GM12878 (cell line): ENCODE measurements around the gene FBXW9. TPM values are rescaled to one million over a fixed set of nuclear protein-coding genes. Genes with fewer than 3 reads are reported as not detected.

Source experiments
- ATAC-seq: fragments of 200-7000 bp; cut with Tn5 transposase; 3 replicates; pipeline ENCODE4 v1.9.1; 2020; ENCODE audit warnings: mild to moderate bottlenecking, moderate library complexity
- BruUV-seq: library from RNA; stranded (reverse); fragments of 400-500 nt; replicated peaks from 2 replicates; lab custom pipeline; 2021; lab: Mats Ljungman, UMichigan
- CTCF ChIA-PET: fragments of 300-600 bp; sonication (Branson Sonifier 250); formaldehyde crosslinking; extraction: SDS; loops from one replicate; lab custom pipeline; 2021; ENCODE audit warnings: inconsistent platforms; lab: Yijun Ruan, JAX
- POLR2A ChIA-PET: fragments of 350-600 bp; formaldehyde crosslinking; extraction: SDS; loops from one replicate; lab custom pipeline; 2021; ENCODE audit warnings: inconsistent platforms; lab: Charles Lee
- RAD21 ChIA-PET: fragments of 300-600 bp; sonication (Branson Sonifier 250); formaldehyde crosslinking; loops from one replicate; lab custom pipeline; 2023; ENCODE audit warnings: antibody characterized with exemption; ENCODE audit not compliant: unreplicated experiment; lab: Charles Lee
- SMC1A ChIA-PET: fragments of 300-600 bp; sonication (Branson Sonifier 250); formaldehyde crosslinking; loops from one replicate; lab custom pipeline; 2023; ENCODE audit not compliant: unreplicated experiment, uncharacterized antibody; lab: Charles Lee
- DNase-seq: peaks from one replicate; pipeline ENCODE4 v3.0.0-alpha.2; 2011; ENCODE audit warnings: low read depth, low spot score
- FAIRE-seq: peaks from 3 replicates; lab custom pipeline; 2011; peaks lifted over from hg19 to GRCh38; lab: Jason Lieb, UNC
- H2AFZ ChIP-seq: 2 replicates; pipeline ENCODE4 v1.6.0; 2011; ENCODE audit warnings: low read depth, low read length, control low read depth; ENCODE audit not compliant: control insufficient read depth
- H3K27ac ChIP-seq: 2 replicates; pipeline ENCODE4 v1.5.1; 2011; ENCODE audit warnings: control low read depth; ENCODE audit not compliant: control insufficient read depth, insufficient read depth
- H3K27me3 ChIP-seq, 2 experiments: replicated peaks in 1 of 2; 2 replicates each; pipeline versions ENCODE4 v1.6.0 to v1.6.1; 2011; ENCODE audit warnings: low read length in 1 of 2; ENCODE audit not compliant: control insufficient read depth in 2 of 2, insufficient read depth in 2 of 2
- H3K36me3 ChIP-seq, 2 experiments: 2 replicates each; pipeline ENCODE4 v1.5.1; 2011; ENCODE audit warnings: low read length in 1 of 2; ENCODE audit not compliant: control insufficient read depth in 2 of 2, insufficient read depth in 2 of 2
- H3K4me1 ChIP-seq: 2 replicates; pipeline ENCODE4 v1.6.1; 2011; ENCODE audit warnings: mild to moderate bottlenecking, low read length, moderate library complexity, mixed read lengths; ENCODE audit not compliant: control insufficient read depth, insufficient read depth
- H3K4me2 ChIP-seq: 2 replicates; pipeline ENCODE4 v1.6.0; 2011; ENCODE audit warnings: control low read depth; ENCODE audit not compliant: control insufficient read depth, insufficient read depth
- H3K4me3 ChIP-seq: fragments of 200-600 bp; sonication (generic); 2 replicates; pipeline ENCODE4 v1.5.1; 2016
- H3K79me2 ChIP-seq: 2 replicates; pipeline ENCODE4 v1.6.0; 2011; ENCODE audit warnings: low read length; ENCODE audit not compliant: control insufficient read depth, insufficient read depth
- H3K9ac ChIP-seq: 2 replicates; pipeline ENCODE4 v1.8.0; 2011; ENCODE audit warnings: low read length, control low read depth, mixed read lengths; ENCODE audit not compliant: control insufficient read depth, insufficient read depth
- H3K9me3 ChIP-seq: replicated peaks from 3 replicates; pipeline ENCODE4 v1.5.1; 2011; ENCODE audit warnings: mild to moderate bottlenecking, low read length; ENCODE audit not compliant: control insufficient read depth, insufficient read depth
- H4K20me1 ChIP-seq: 2 replicates; pipeline ENCODE4 v1.6.0; 2011; ENCODE audit not compliant: control insufficient read depth, insufficient read depth
- HDGF ChIP-seq: fragments of 450-650 bp; IDR thresholded peaks from 2 replicates; pipeline ENCODE4 v1.6.1; 2016; ENCODE audit warnings: antibody characterized with exemption
- MYC ChIP-seq: IDR thresholded peaks from 2 replicates; pipeline ENCODE4 v1.6.1; 2011; ENCODE audit warnings: mild to moderate bottlenecking, low read length, moderate library complexity, inconsistent platforms; ENCODE audit not compliant: insufficient read depth, insufficient replicate concordance, insufficient read length, severe bottlenecking
- RFX5 ChIP-seq: IDR thresholded peaks from 2 replicates; pipeline ENCODE4 v1.6.1; 2011; ENCODE audit warnings: low read depth, low read length, improper control_type of control experiment
- SMAD5 ChIP-seq: IDR thresholded peaks from 2 replicates; pipeline ENCODE4 v1.6.1; 2016; ENCODE audit warnings: antibody characterized with exemption, low read depth
- TARDBP ChIP-seq: IDR thresholded peaks from 2 replicates; pipeline ENCODE4 v1.6.1; 2016; ENCODE audit warnings: borderline replicate concordance
- YBX1 ChIP-seq: fragments of 450-650 bp; IDR thresholded peaks from 2 replicates; pipeline ENCODE4 v1.6.1; 2016; ENCODE audit warnings: antibody characterized with exemption
- ZNF384 ChIP-seq: IDR thresholded peaks from 2 replicates; pipeline ENCODE4 v1.6.1; 2012; ENCODE audit warnings: low read depth, mild to moderate bottlenecking, low read length, improper control_type of control experiment, borderline replicate concordance
- WGBS: methylation state at CpG from one replicate; pipeline ENCODE4 v1.1.6; 2016; ENCODE audit warnings: low lambda C conversion rate; ENCODE audit not compliant: insufficient replicate concordance, insufficient coverage; ENCODE audit errors: missing lambda C conversion rate; 5-methylcytosine and 5-hydroxymethylcytosine counted together
- in situ Hi-C: fragments of 300-500 bp; cut with MboI; formaldehyde crosslinking; loops from 9 replicates; pipeline ENCODE4 v1.14.3; 2018; ENCODE audit warnings: mixed read lengths
- intact Hi-C: fragments of 100-400 bp; cut with micrococcal nuclease; formaldehyde crosslinking; loops from one replicate; pipeline ENCODE4 v1.14.2; 2022; ENCODE audit not compliant: unreplicated experiment
- polyA plus RNA-seq, 11 experiments: library from polyadenylated mRNA; depleted of rRNA in 4 of 11; unstranded in 6 of 11; stranded (reverse) in 5 of 11; fragments of >200 nt; fragmentation: Nextera tagmentation in 4 of 11; fragmentation: Illumina TruSeq in 1 of 11; extraction: Ambion mirVana in 4 of 11; extraction: Trizol in 1 of 11; gene quantifications; 1 replicate in 1 of 11; 2 replicates in 10 of 11; pipeline versions ENCODE4 v1.2.1 to v1.2.3, GENCODE V29; 2011 to 2016; ENCODE audit warnings: inconsistent platforms in 2 of 11, missing spikeins in 2 of 11, low read depth in 1 of 11
- total RNA-seq, 4 experiments: library from RNA; depleted of rRNA in 3 of 4; stranded (reverse); fragments of >200 nt in 3 of 4; fragmentation: Illumina TruSeq in 1 of 4; extraction: Trizol in 1 of 4; gene quantifications; 2 replicates each; pipeline versions ENCODE4 v1.2.1 to v1.2.3, GENCODE V29; 2013 to 2021
- TF ChIP-seq, protein P1 (sequence below): fragments of 450-650 bp; IDR thresholded peaks from 2 replicates; pipeline ENCODE4 v1.6.1; 2017; ENCODE audit warnings: borderline replicate concordance
- TF ChIP-seq, protein P2 (sequence below): IDR thresholded peaks from 2 replicates; pipeline ENCODE4 v1.6.1; 2012; ENCODE audit warnings: low read length, inconsistent platforms
- TF ChIP-seq, protein P3 (sequence below): IDR thresholded peaks from 2 replicates; pipeline ENCODE4 v1.6.1; 2012; ENCODE audit warnings: low read depth, low read length, improper control_type of control experiment

The FBXW9 gene
- total and polyA plus RNA-seq, 10 of the 15 experiments (the other 5 are each of a cell fraction or from before 2014, with no cell fraction given), result 0.21 to 14.8 (median 7.3) TPM

DNA sequence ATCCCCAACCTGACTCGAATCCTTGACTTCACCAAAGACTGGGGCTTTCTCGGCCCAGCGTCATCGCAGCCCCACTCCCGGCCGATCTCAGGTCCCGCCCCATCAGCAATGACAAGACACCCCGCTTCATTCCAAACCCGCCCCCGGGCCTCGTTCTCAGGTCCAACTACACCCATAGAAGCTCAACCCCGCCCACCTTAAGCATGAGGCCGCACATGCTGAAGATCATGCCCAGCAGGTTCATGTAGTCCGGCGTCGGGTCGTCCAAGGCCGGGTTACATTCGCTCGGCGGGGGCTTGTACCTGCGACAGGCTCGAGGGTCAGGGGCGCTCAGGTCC is 27.5 kb downstream of the FBXW9 start:
- Histone ChIP-seq H3K9me3 (no peaks in the 10 kb centered on the region), H2AFZ (peak overlapping the region; percentile 99), H4K20me1 (no peaks in the 10 kb centered on the region), H3K27me3 (no peaks in the 10 kb centered on the region), H3K4me1 (peaks cover 30% of the 10 kb centered on the region), H3K36me3 (peaks cover 8 to 16% of the 10 kb centered on the region in 2 experiments), H3K4me3 (peak overlapping the region; percentile 92), H3K4me2 (peak overlapping the region; percentile 60), H3K9ac (peak overlapping the region; percentile 99), H3K27ac (peak overlapping the region; percentile 100), H3K79me2 (peaks cover 52% of the 10 kb centered on the region)
- POLR2A ChIA-PET, result interaction anchor here (0.6 to 1.8 kb wide), 6 partner anchors 9 to 683 kb away, joined by 3 to 4 read pairs (median 3); partner anchors contain the start of genes TRIR, ZNF490 and ZNF791
- no peak for DNase-seq
- in situ Hi-C loops, result no loop called here
- intact Hi-C loops, result no loop called here
- no peak for FAIRE-seq
- SMC1A ChIA-PET, result interaction anchor here (1.0 to 1.3 kb wide), 4 partner anchors 13 to 95 kb away, joined by 3 to 4 read pairs (median 4); partner anchors contain the start of genes DHPS, ZNF490 and ZNF791
- TSS peak; percentile 57 for BruUV-seq
- CTCF ChIA-PET, result interaction anchor here (1.4 to 2.3 kb wide), 3 partner anchors 12 to 105 kb away, joined by 3 to 11 read pairs (median 5); partner anchors contain the start of genes DHPS, ZNF490 and ZNF791
- RAD21 ChIA-PET, result interaction anchor here (1.0 to 1.1 kb wide), 3 partner anchors 12 to 65 kb away, joined by 3 to 4 read pairs (median 4); partner anchors contain the start of genes DHPS, ZNF490 and ZNF791
- WGBS, result 2% methylated on average over 24 of the region's 24 CpGs
- TF ChIP-seq TARDBP (no peak), MYC (peak; percentile 16), SMAD5 (no peak; the same call in 1 of the 2 replicates), RFX5 (no peak), ZNF384 (no peak), YBX1 (no peak), HDGF (peak; percentile 50; the same call in 1 of the 2 replicates)
- TF ChIP-seq, protein P1, sequence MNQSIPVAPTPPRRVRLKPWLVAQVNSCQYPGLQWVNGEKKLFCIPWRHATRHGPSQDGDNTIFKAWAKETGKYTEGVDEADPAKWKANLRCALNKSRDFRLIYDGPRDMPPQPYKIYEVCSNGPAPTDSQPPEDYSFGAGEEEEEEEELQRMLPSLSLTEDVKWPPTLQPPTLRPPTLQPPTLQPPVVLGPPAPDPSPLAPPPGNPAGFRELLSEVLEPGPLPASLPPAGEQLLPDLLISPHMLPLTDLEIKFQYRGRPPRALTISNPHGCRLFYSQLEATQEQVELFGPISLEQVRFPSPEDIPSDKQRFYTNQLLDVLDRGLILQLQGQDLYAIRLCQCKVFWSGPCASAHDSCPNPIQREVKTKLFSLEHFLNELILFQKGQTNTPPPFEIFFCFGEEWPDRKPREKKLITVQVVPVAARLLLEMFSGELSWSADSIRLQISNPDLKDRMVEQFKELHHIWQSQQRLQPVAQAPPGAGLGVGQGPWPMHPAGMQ, result no peak
- TF ChIP-seq, protein P2, sequence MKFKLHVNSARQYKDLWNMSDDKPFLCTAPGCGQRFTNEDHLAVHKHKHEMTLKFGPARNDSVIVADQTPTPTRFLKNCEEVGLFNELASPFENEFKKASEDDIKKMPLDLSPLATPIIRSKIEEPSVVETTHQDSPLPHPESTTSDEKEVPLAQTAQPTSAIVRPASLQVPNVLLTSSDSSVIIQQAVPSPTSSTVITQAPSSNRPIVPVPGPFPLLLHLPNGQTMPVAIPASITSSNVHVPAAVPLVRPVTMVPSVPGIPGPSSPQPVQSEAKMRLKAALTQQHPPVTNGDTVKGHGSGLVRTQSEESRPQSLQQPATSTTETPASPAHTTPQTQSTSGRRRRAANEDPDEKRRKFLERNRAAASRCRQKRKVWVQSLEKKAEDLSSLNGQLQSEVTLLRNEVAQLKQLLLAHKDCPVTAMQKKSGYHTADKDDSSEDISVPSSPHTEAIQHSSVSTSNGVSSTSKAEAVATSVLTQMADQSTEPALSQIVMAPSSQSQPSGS, result no peak
- TF ChIP-seq, protein P3, sequence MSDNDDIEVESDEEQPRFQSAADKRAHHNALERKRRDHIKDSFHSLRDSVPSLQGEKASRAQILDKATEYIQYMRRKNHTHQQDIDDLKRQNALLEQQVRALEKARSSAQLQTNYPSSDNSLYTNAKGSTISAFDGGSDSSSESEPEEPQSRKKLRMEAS, result peak; percentile 59
- ATAC-seq, result peak; percentile 9
